GM13977 (cell line): ENCODE measurements around the gene NCR2.
"Not testable (repeated sequence)": the region's sequence is repeated elsewhere in the genome, so short reads cannot be mapped to it uniquely, and the experiment has no call there.

Experiments used
- DNase-seq: peaks from one replicate; pipeline ENCODE4 v3.0.0; 2012; ENCODE audit warnings: low spot score
- CTCF ChIP-seq: IDR thresholded peaks from 2 replicates; pipeline ENCODE4 v1.5.1; 2012; ENCODE audit warnings: mild to moderate bottlenecking, control low read depth; ENCODE audit not compliant: insufficient read depth; ENCODE audit errors: extremely low read depth, missing control alignments
- in situ Hi-C: fragments of 300-500 bp; cut with MboI; formaldehyde crosslinking; loops from one replicate; pipeline ENCODE4 v1.12.0; 2022; ENCODE audit warnings: low sequenced_read_pairs, low pct_unique_long_range_greater_than_20kb, mixed read lengths, inconsistent platforms; ENCODE audit not compliant: unreplicated experiment

NCR2 gene

GRCh38 chr6:41294214-41294872 is 41.1 kb upstream of the NCR2 start:
- no peak for DNase-seq
- TF ChIP-seq CTCF, result no peak
- in situ Hi-C loops, result no loop called here

GRCh38 chr6:41297248-41297647 is 38.2 kb upstream of the NCR2 start:
- DNase-seq, in situ Hi-C loops: not testable (repeated sequence)

GRCh38 chr6:41298785-41299502 is 36.5 kb upstream of the NCR2 start:
- no peak for TF ChIP-seq CTCF
- in situ Hi-C loops, result no loop called here
- DNase-seq, result no peak

- no peak for DNase-seq
- in situ Hi-C loops, result loop anchor here (25.0 kb wide), 1 partner anchor 215 kb away; no protein-coding TSS in a partner anchor
These were observed 32.8 kb upstream of the NCR2 start for GRCh38 chr6:41302638-41303037.

GRCh38 chr6:41306187-41306854 is 29.1 kb upstream of the NCR2 start:
- TF ChIP-seq CTCF, result peak; percentile 69
- peak; percentile 29 for DNase-seq
- in situ Hi-C loops, result loop anchor here (25.0 kb wide), 1 partner anchor 219 kb away; no protein-coding TSS in a partner anchor

More at GRCh38 chr6:41302638-41303037, 32.8 kb upstream of the NCR2 start:
- TF ChIP-seq CTCF, result no peak

- no peak for TF ChIP-seq CTCF
- DNase-seq, result no peak
- in situ Hi-C loops, result loop anchor here (25.0 kb wide), 1 partner anchor 228 kb away; no protein-coding TSS in a partner anchor
These were observed 20.2 kb upstream of the NCR2 start for GRCh38 chr6:41315203-41315602.
